HG03064 (cell line): Measurements from ENCODE around the gene ASAH2B.

Experiments used
- ATAC-seq: cut with Tn5 transposase; IDR thresholded peaks from one replicate; pipeline ENCODE4 v1.9.1; 2021; ENCODE audit warnings: low read depth; ENCODE audit not compliant: unreplicated experiment

ASAH2B gene

GRCh38 chr10:50796693-50797092, 57.0 kb downstream of the ASAH2B start:
- ATAC-seq, result no peak

GRCh38 chr10:50798297-50798696, 58.6 kb downstream of the ASAH2B start:
- no peak for ATAC-seq

- ATAC-seq, result no peak
Measured at GRCh38 chr10:50799595-50799994, 59.9 kb downstream of the ASAH2B start.

GRCh38 chr10:50805981-50806622, 66.4 kb downstream of the ASAH2B start:
- ATAC-seq, result no peak

GRCh38 chr10:50807851-50808776, 68.4 kb downstream of the ASAH2B start:
- ATAC-seq, result no peak
